Measurements from ENCODE around the gene SDS.

- TF ChIP-seq CTCF (conservative IDR thresholded peaks at IDR 0.05; ENCODE audit: low read length) (no peak), EZH2phosphoT487 (IDR thresholded peaks at IDR 0.05; ENCODE audit: borderline replicate concordance, low read depth, low read length) (no peak)
Observed at GRCh38 chr12:113401066-113402000, 2.4 kb downstream of the SDS start.
